Measurements from ENCODE around the gene UCP2. TPM values are rescaled to one million over a fixed set of nuclear protein-coding genes. Genes with fewer than 3 reads are reported as not detected.
A peak's percentile ranks its signal among the peaks of the same experiment; 100 is the strongest.

UCP2 gene
- total and polyA plus RNA-seq, 9 of the 15 experiments (the other 6 are each of a cell fraction or from before 2014, with no cell fraction given), result 19.2 to 216 (median 87.9) TPM

DNA sequence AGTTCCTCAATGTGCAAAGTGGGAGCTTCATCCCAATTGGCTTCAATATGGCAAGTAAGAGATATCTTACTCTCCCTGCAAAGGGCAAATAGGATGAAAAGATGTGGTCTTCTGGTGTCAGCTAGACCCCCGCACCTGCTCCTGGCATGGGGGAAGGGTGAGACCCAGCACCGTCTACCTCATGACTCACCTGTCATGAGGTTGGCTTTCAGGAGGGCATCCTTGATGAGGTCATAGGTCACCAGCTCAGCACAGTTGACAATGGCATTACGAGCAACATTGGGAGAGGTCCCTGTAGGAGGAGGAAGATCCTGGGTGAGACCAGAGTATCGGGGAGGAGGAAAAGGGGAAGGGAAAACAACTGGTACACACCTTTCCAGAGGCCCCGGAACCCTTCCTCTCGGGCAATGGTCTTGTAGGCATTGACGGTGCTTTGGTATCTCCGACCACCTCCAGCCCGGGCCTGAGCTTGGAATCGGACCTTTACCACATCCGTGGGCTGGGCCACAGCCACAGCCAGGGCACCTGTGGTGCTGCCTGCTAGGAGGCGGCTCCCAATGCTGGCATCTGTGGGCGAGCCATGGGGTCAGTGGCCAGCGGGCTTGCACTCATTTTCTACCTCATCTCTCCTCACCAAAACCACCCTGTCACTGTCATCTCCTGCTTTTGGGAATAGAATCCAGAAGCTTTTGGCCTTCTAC is 6.0 kb downstream of the UCP2 start:
- Histone ChIP-seq H3K9me1 (ENCODE audit: control insufficient read depth, insufficient read depth, low read length) (peaks cover 3% of the 10 kb centered on the region), H3K79me2 (ENCODE audit: control insufficient read depth, insufficient read depth, low read length) (peaks cover 34% of the 10 kb centered on the region), H3K36me3 (ENCODE audit: control insufficient read depth, insufficient read depth, low read length) (peaks cover 78% of the 10 kb centered on the region), H3K4me3 (no peak overlapping the region), H3K4me2 (ENCODE audit: insufficient read depth, low read length) (no peak overlapping the region), H3K9ac (ENCODE audit: insufficient read depth in 1 of 2, low read depth in 2 of 2, low read length in 2 of 2) (no peak overlapping the region), H4K20me1 (replicated peaks; ENCODE audit: control insufficient read depth, insufficient read depth, low read length) (peaks cover 14% of the 10 kb centered on the region), H3K9me3 (replicated peaks; ENCODE audit: control insufficient read depth, insufficient read depth, low read depth, low read length) (no peaks in the 10 kb centered on the region), H3K4me1 (replicated peaks in 1 of 2; ENCODE audit: control insufficient read depth in 2 of 2, insufficient read depth in 2 of 2, low read length in 2 of 2) (peaks cover 32 to 58% of the 10 kb centered on the region in 2 experiments), H3K27me3 (ENCODE audit: control insufficient read depth in 2 of 2, insufficient read depth in 2 of 2, low read length in 2 of 2) (no peaks in the 10 kb centered on the region), H2AFZ (ENCODE audit: low read depth, low read length) (no peak overlapping the region), H3K27ac (ENCODE audit: extremely low read depth, low read depth, low read length) (no peak overlapping the region)
- ATAC-seq (no peak), DNase-seq (ENCODE audit: extremely low read depth in 1 of 4, low spot score in 3 of 4) (peak in 1 of 4 experiments; percentile 14), FAIRE-seq (no peak)
- CTCF ChIA-PET (ENCODE audit: low intra/inter-chr PET ratio), result no interaction called here
- WGBS (ENCODE audit: insufficient coverage, low coverage, missing lambda C conversion rate), result 92% methylated on average over 13 of the region's 14 CpGs
- in situ Hi-C loops (cut with MboI) (no loop called here), intact Hi-C loops (cut with micrococcal nuclease) (no loop called here)
- BruUV-seq (replicated peaks), result no TSS peak
- TF ChIP-seq SAFB (IDR thresholded peaks at IDR 0.05; ENCODE audit: borderline replicate concordance, low read depth, low read length), result no peak
- TF ChIP-seq, protein P1, sequence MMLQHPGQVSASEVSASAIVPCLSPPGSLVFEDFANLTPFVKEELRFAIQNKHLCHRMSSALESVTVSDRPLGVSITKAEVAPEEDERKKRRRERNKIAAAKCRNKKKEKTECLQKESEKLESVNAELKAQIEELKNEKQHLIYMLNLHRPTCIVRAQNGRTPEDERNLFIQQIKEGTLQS (IDR thresholded peaks at IDR 0.05), result 0 out of 2 replicates have a peak, but pooled peaks have one; percentile 11
- TF ChIP-seq, protein P1 (CRISPR knock-in tag; conservative IDR thresholded peaks at IDR 0.05), result no peak
- TF ChIP-seq RBFOX2 (IDR thresholded peaks at IDR 0.05; ENCODE audit: low read depth, low read length), result peak; percentile 64
- TF ChIP-seq POLR2G (IDR thresholded peaks at IDR 0.05; ENCODE audit: low read depth, low read length), result peak; percentile 65
- TF ChIP-seq POLR2A (conservative IDR thresholded peaks at IDR 0.05), result 0 out of 2 replicates have a peak, but pooled peaks have one; percentile 9
- TF ChIP-seq ZFP30 (CRISPR knock-in tag; IDR thresholded peaks at IDR 0.05; ENCODE audit: borderline replicate concordance), result no peak
- POLR2A ChIA-PET, result interaction anchor here (0.8 to 1.4 kb wide), 2 partner anchors 11 to 342 kb away, joined by 4 to 5 read pairs; no protein-coding TSS in a partner anchor

All from K562 (cell line).